Thymus (tissue), 11 donors: ENCODE measurements around the gene DAPK2. TPM values are rescaled to one million over a fixed set of nuclear protein-coding genes. Genes with fewer than 3 reads are reported as not detected.
A peak's percentile ranks its signal among the peaks of the same experiment; 100 is the strongest.

Source experiments
- DNase-seq, 9 donors: peaks; one replicate each; pipeline ENCODE4 v3.0.0-alpha.2; 2013; ENCODE audit warnings: low spot score in 9 of 9, low read depth in 6 of 9, missing footprints in 1 of 9
- H3K27ac ChIP-seq, 2 donors: one replicate each; pipeline ENCODE4 v1.5.1; 2013; ENCODE audit warnings: control low read depth in 1 of 2, low read depth in 1 of 2, low read length in 1 of 2, mild to moderate bottlenecking in 1 of 2, moderate library complexity in 1 of 2
- H3K27me3 ChIP-seq, 2 donors: one replicate each; pipeline ENCODE4 v1.5.1; 2013; ENCODE audit warnings: low read length in 1 of 2; ENCODE audit not compliant: control insufficient read depth in 2 of 2, insufficient read depth in 1 of 2
- H3K36me3 ChIP-seq, 2 donors: one replicate each; pipeline ENCODE4 v1.5.1; 2013; ENCODE audit warnings: low read length in 1 of 2, mild to moderate bottlenecking in 1 of 2, moderate library complexity in 1 of 2; ENCODE audit not compliant: control insufficient read depth in 2 of 2, insufficient read depth in 2 of 2
- H3K4me1 ChIP-seq, 2 donors: one replicate each; pipeline ENCODE4 v1.5.1; 2013; ENCODE audit warnings: low read length in 2 of 2; ENCODE audit not compliant: control insufficient read depth in 2 of 2, insufficient read depth in 2 of 2
- H3K4me3 ChIP-seq, 2 donors: one replicate each; pipeline ENCODE4 v1.5.1; 2013; ENCODE audit warnings: low read length in 2 of 2, control low read depth in 1 of 2, mild to moderate bottlenecking in 1 of 2
- H3K9me3 ChIP-seq, 2 donors: one replicate each; pipeline ENCODE4 v1.5.1; 2013; ENCODE audit warnings: low read length in 1 of 2, mild to moderate bottlenecking in 1 of 2; ENCODE audit not compliant: control insufficient read depth in 2 of 2, insufficient read depth in 1 of 2
- WGBS: extraction: QIAGEN DNeasy Blood & Tissue Kit; methylation state at CpG from one replicate; pipeline ENCODE4 v1.1.7; 2013; 5-methylcytosine and 5-hydroxymethylcytosine counted together
- polyA plus RNA-seq: library from polyadenylated mRNA; stranded (reverse); fragments of 200-250 nt; gene quantifications from one replicate; pipeline ENCODE4 v1.2.3, GENCODE V29; 2013
- total RNA-seq: library from RNA; stranded (reverse); fragments of 120-200 nt; gene quantifications from one replicate; pipeline ENCODE4 v1.2.4, GENCODE V29; 2013
- donor health status: healthy.

The DAPK2 gene
- total and polyA plus RNA-seq, 2 donors = 3.3 TPM

GRCh38 chr15:63890617-63891016, 155.7 kb downstream of the DAPK2 start:
- Histone ChIP-seq H3K4me1 (peaks cover 26 to 56% of the 10 kb centered on the region in 2 donors), H3K27ac (no peak overlapping the region), H3K27me3 (no peaks in the 10 kb centered on the region), H3K36me3 (no peaks in the 10 kb centered on the region), H3K4me3 (no peak overlapping the region), H3K9me3 (no peaks in the 10 kb centered on the region)
- 95% methylated on average over 6 of the region's 6 CpGs for WGBS
- DNase-seq = no peak

- Histone ChIP-seq H3K4me3 (no peak overlapping the region), H3K9me3 (no peaks in the 10 kb centered on the region), H3K36me3 (no peaks in the 10 kb centered on the region), H3K27ac (no peak overlapping the region), H3K4me1 (peaks cover 26 to 48% of the 10 kb centered on the region in 2 donors), H3K27me3 (no peaks in the 10 kb centered on the region)
- 99% methylated on average over 5 of the region's 5 CpGs for WGBS
- DNase-seq = no peak
Observed at GRCh38 chr15:63889831-63890230, 156.5 kb downstream of the DAPK2 start.

- Histone ChIP-seq H3K27me3 (no peaks in the 10 kb centered on the region), H3K9me3 (no peaks in the 10 kb centered on the region), H3K4me1 (peaks cover 22 to 38% of the 10 kb centered on the region in 2 donors), H3K27ac (no peak overlapping the region), H3K36me3 (no peaks in the 10 kb centered on the region), H3K4me3 (no peak overlapping the region)
- peak in 1 of 9 donors; percentile 26 for DNase-seq
- 85% methylated on average over 3 of the region's 3 CpGs for WGBS
Observed at GRCh38 chr15:63888823-63889222, 157.5 kb downstream of the DAPK2 start.

GRCh38 chr15:63888146-63888545, 158.1 kb downstream of the DAPK2 start:
- Histone ChIP-seq H3K36me3 (no peaks in the 10 kb centered on the region), H3K27me3 (no peaks in the 10 kb centered on the region), H3K9me3 (no peaks in the 10 kb centered on the region), H3K4me3 (no peak overlapping the region), H3K27ac (no peak overlapping the region), H3K4me1 (peaks cover 17 to 31% of the 10 kb centered on the region in 2 donors)
- 91% methylated on average over 1 of the region's 1 CpG for WGBS
- DNase-seq = no peak

GRCh38 chr15:63887630-63888029, 158.7 kb downstream of the DAPK2 start:
- 49% methylated on average over 6 of the region's 6 CpGs for WGBS
- no peaks in the 10 kb centered on the region for H3K36me3 ChIP-seq
- no peak overlapping the region for H3K4me3 ChIP-seq
- H3K27ac ChIP-seq = no peak overlapping the region
- peaks cover 12 to 26% of the 10 kb centered on the region in 2 donors for H3K4me1 ChIP-seq
- DNase-seq = no peak
- no peaks in the 10 kb centered on the region for H3K9me3 ChIP-seq
- H3K27me3 ChIP-seq = no peaks in the 10 kb centered on the region

- peaks cover 0 to 9% of the 10 kb centered on the region in 2 donors for H3K4me1 ChIP-seq
- 99% methylated on average over 7 of the region's 7 CpGs for WGBS
- no peaks in the 10 kb centered on the region for H3K36me3 ChIP-seq
- H3K27ac ChIP-seq = no peak overlapping the region
- no peak overlapping the region for H3K4me3 ChIP-seq
- no peaks in the 10 kb centered on the region for H3K9me3 ChIP-seq
- DNase-seq = no peak
- no peaks in the 10 kb centered on the region for H3K27me3 ChIP-seq
Observed at GRCh38 chr15:63884953-63885352, 161.3 kb downstream of the DAPK2 start.

- DNase-seq = no peak
- Histone ChIP-seq H3K27ac (no peak overlapping the region), H3K4me3 (no peak overlapping the region), H3K36me3 (no peaks in the 10 kb centered on the region), H3K4me1 (peaks cover 0 to 2% of the 10 kb centered on the region in 2 donors), H3K9me3 (no peaks in the 10 kb centered on the region), H3K27me3 (no peaks in the 10 kb centered on the region)
- WGBS = 89% methylated on average over 6 of the region's 6 CpGs
Observed at GRCh38 chr15:63881431-63881830, 164.9 kb downstream of the DAPK2 start.

GRCh38 chr15:63880744-63881143, 165.5 kb downstream of the DAPK2 start:
- Histone ChIP-seq H3K4me3 (no peak overlapping the region), H3K9me3 (no peaks in the 10 kb centered on the region), H3K27me3 (no peaks in the 10 kb centered on the region), H3K27ac (no peak overlapping the region), H3K4me1 (peaks cover 0 to 2% of the 10 kb centered on the region in 2 donors), H3K36me3 (no peaks in the 10 kb centered on the region)
- WGBS = 85% methylated on average over 5 of the region's 5 CpGs
- no peak for DNase-seq

GRCh38 chr15:63879995-63880394, 166.3 kb downstream of the DAPK2 start:
- Histone ChIP-seq H3K27ac (no peak overlapping the region), H3K27me3 (no peaks in the 10 kb centered on the region), H3K4me3 (no peak overlapping the region), H3K9me3 (no peaks in the 10 kb centered on the region), H3K36me3 (no peaks in the 10 kb centered on the region), H3K4me1 (peaks cover 0 to 2% of the 10 kb centered on the region in 2 donors)
- DNase-seq = no peak
- WGBS = 94% methylated on average over 1 of the region's 1 CpG

- Histone ChIP-seq H3K27ac (no peak overlapping the region), H3K4me3 (no peak overlapping the region), H3K9me3 (no peaks in the 10 kb centered on the region), H3K4me1 (peaks cover 0 to 2% of the 10 kb centered on the region in 2 donors), H3K27me3 (no peaks in the 10 kb centered on the region), H3K36me3 (no peaks in the 10 kb centered on the region)
- DNase-seq = no peak
- WGBS = 93% methylated on average over 3 of the region's 3 CpGs
Observed at GRCh38 chr15:63879211-63879610, 167.1 kb downstream of the DAPK2 start.
